ENCODE data around the gene GAS1. TPM values are rescaled to one million over a fixed set of nuclear protein-coding genes. Genes with fewer than 3 reads are reported as not detected.

Gene GAS1
- total and polyA plus RNA-seq, 7 donors = 6.8 to 19.1 (median 13.0) TPM

DNA sequence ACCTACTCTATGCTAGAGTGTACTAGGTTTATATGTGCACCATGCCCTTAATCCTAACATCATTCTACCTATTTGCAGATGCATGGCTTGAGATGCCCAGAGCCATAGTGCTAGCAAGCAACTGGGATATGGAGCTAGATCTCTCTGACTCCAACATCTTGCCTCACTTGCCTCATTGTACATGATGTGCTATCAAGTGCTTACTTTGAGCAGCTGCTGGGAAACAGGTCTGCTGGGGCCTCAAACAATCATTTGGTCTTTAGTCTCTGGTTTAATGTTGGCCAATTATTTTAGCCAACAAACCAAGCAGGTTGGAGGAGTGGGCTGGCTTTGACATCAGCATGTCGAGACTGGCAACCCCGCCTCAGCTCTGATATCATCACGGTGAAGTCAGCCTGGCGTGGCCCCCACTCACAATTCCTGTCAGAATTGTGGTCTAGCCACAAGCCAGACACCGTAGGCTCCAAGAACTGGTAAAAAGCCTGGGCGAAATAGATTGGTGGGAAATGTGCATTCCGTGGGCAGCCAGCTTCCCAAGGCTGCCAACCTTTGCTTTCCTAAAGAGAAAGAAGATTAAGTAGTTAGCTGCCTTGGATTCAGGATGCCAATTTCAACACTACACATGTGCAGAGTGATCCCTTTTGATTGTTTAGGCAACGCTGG is 21.1 kb upstream of the GAS1 start:
- ATAC-seq = no peak

DNA sequence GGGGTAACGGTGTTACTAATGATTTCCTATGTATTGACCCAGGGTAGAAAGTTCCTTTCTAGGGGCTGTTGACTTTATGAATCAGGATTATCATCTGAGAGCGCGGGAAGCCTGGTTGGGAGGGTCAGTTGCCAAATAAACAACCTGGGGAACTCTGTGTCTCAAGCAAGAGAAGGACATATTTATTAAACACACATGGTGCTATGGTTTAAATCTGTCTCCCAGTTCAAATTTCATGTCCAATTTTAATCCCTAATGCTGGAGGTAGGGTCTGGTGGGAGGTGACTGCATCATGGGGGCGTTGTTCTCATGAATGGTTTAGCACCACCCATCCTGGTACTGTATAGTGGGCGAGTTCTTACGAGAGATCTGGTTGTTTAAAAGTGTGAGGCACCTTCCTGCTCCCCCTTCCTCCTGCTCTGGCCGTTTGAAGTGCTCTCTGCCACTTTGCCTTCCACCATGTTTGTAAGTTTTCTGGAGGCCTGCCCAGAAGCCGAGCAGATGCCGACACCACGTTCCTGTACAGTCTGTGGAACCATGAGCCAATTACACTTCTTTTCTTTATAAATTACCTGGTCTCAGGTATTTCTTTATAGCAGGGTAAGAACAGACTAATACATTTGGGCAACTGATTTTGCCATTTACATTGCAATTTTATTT is 19.7 kb upstream of the GAS1 start:
- WGBS, 3 donors = 62 to 78% (median 74%) methylated on average over 10 of the region's 10 CpGs
- no peak overlapping the region for H3K27ac ChIP-seq

More for the DNA sequence above, 21.1 kb upstream of the GAS1 start:
- TF ChIP-seq, protein P1, sequence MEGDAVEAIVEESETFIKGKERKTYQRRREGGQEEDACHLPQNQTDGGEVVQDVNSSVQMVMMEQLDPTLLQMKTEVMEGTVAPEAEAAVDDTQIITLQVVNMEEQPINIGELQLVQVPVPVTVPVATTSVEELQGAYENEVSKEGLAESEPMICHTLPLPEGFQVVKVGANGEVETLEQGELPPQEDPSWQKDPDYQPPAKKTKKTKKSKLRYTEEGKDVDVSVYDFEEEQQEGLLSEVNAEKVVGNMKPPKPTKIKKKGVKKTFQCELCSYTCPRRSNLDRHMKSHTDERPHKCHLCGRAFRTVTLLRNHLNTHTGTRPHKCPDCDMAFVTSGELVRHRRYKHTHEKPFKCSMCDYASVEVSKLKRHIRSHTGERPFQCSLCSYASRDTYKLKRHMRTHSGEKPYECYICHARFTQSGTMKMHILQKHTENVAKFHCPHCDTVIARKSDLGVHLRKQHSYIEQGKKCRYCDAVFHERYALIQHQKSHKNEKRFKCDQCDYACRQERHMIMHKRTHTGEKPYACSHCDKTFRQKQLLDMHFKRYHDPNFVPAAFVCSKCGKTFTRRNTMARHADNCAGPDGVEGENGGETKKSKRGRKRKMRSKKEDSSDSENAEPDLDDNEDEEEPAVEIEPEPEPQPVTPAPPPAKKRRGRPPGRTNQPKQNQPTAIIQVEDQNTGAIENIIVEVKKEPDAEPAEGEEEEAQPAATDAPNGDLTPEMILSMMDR (IDR thresholded peaks at IDR 0.05) = no peak
- Histone ChIP-seq H3K9me3 (no peaks in the 10 kb centered on the region), H3K36me3 (ENCODE audit: insufficient read depth in 1 of 2, low read depth in 1 of 2) (no peaks in the 10 kb centered on the region), H3K27ac (no peak overlapping the region), H3K4me1 (no peaks in the 10 kb centered on the region), H3K27me3 (ENCODE audit: insufficient read depth in 3 of 3, low read length in 2 of 3) (no peaks in the 10 kb centered on the region), H3K4me3 (no peak overlapping the region)
- WGBS, 3 donors = 72 to 88% (median 78%) methylated on average over 8 of the region's 8 CpGs
- DNase-seq = no peak
- intact Hi-C loops (cut with DNase I) = no loop called here

DNA sequence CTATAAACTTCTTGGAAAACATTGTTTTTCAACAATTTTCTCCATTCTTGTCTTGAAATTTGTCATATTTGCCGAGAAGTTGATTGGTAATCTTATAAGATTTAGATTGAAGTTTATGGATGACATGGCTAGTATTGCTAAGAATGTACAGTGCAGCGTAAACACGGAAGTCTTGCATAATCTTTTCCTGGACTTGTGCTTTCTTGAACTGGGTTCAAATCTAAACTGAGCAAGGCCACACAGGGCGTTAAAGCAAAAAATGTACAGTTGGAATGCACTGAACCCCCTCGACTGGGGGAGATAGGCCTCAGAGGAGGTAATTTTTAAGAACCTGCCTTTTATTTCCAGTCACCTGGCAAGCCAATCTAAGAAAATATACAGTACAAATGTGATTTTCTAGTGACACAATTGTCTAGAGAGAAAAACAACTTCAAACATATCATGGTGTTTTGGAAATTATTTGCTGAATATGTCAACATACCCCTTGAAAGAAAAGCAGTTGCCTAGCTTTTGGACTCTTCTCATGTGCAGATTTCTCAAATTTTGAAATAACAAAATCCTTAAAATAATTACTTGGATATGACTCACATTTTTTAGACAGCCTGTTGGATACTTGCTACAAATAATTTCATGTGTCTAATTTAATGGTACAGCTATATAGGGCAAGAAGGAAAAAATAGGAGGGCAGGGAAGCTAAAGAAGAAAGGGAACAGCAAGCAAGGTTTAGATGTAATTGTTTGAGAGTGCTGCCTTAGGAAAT is 18.5 kb upstream of the GAS1 start:
- Histone ChIP-seq H3K4me1 (no peaks in the 10 kb centered on the region), H3K4me3 (no peak overlapping the region), H3K36me3 (ENCODE audit: insufficient read depth in 1 of 2, low read depth in 1 of 2) (no peaks in the 10 kb centered on the region), H3K27me3 (ENCODE audit: insufficient read depth in 3 of 3, low read length in 2 of 3) (no peaks in the 10 kb centered on the region), H3K9me3 (no peaks in the 10 kb centered on the region), H3K27ac (no peak overlapping the region)
- TF ChIP-seq, protein P1 (IDR thresholded peaks at IDR 0.05) = no peak
- intact Hi-C loops (cut with DNase I) = no loop called here
- 51 to 72% (median 60%) methylated on average over 5 of the region's 5 CpGs for WGBS, 3 donors
- ATAC-seq (no peak), DNase-seq (no peak)

More for the DNA sequence above, 19.7 kb upstream of the GAS1 start:
- Histone ChIP-seq H3K9me3 (no peaks in the 10 kb centered on the region), H3K4me1 (no peaks in the 10 kb centered on the region), H3K4me3 (no peak overlapping the region), H3K36me3 (ENCODE audit: insufficient read depth in 1 of 2, low read depth in 1 of 2) (no peaks in the 10 kb centered on the region), H3K27me3 (ENCODE audit: insufficient read depth in 3 of 3, low read length in 2 of 3) (no peaks in the 10 kb centered on the region)
- ATAC-seq (no peak), DNase-seq (no peak)
- intact Hi-C loops (cut with DNase I) = no loop called here
- TF ChIP-seq, protein P1 (IDR thresholded peaks at IDR 0.05) = no peak

GRCh38 chr9:86962692-86963091 is 15.4 kb upstream of the GAS1 start:
- Histone ChIP-seq H3K9me3 (no peaks in the 10 kb centered on the region), H3K36me3 (ENCODE audit: insufficient read depth in 1 of 2, low read depth in 1 of 2) (no peaks in the 10 kb centered on the region), H3K27ac (no peak overlapping the region), H3K4me1 (no peaks in the 10 kb centered on the region), H3K27me3 (ENCODE audit: insufficient read depth in 3 of 3, low read length in 2 of 3) (peaks cover 0 to 7% (median 0%) of the 10 kb centered on the region in 3 donors), H3K4me3 (no peak overlapping the region)
- intact Hi-C loops (cut with DNase I) = loop anchor here in 1 of 2 donors (5.0 kb wide), 1 partner anchor 155 kb away; no protein-coding TSS in a partner anchor
- ATAC-seq (no peak), DNase-seq (no peak)
- 74 to 82% (median 77%) methylated on average over 9 of the region's 9 CpGs for WGBS, 3 donors
- TF ChIP-seq, protein P1 (IDR thresholded peaks at IDR 0.05) = no peak

Data from psoas muscle (tissue), 8 donors.